Endothelial cell of umbilical vein (primary cell): ENCODE data around the gene MC1R. TPM values are rescaled to one million over a fixed set of nuclear protein-coding genes. Genes with fewer than 3 reads are reported as not detected.

ENCODE experiments used
- BruUV-seq: library from RNA; stranded (reverse); fragments of 400-500 nt; replicated peaks from 2 replicates; lab custom pipeline; 2021; lab: Mats Ljungman, UMichigan
- CTCF ChIA-PET: fragments of 300-600, 350-600 bp; sonication (Branson Sonifier 250); formaldehyde crosslinking; loops from one replicate; lab custom pipeline; 2021; ENCODE audit warnings: antibody characterized with exemption, inconsistent platforms; lab: Charles Lee
- POLR2A ChIA-PET: fragments of 300-600, 350-600 bp; sonication (Branson Sonifier 250); formaldehyde crosslinking; loops from one replicate; lab custom pipeline; 2021; ENCODE audit warnings: antibody characterized with exemption, inconsistent platforms; lab: Charles Lee
- DNase-seq: peaks from one replicate; pipeline ENCODE4 v3.0.0-alpha.2; 2011; ENCODE audit warnings: low read depth, low spot score
- FAIRE-seq: peaks from 2 replicates; lab custom pipeline; 2011; peaks lifted over from hg19 to GRCh38; lab: Jason Lieb, UNC
- H2AFZ ChIP-seq: 2 replicates; pipeline ENCODE4 v1.6.0; 2012; ENCODE audit warnings: low read depth, low read length, control low read depth, inconsistent platforms
- H3K27ac ChIP-seq: 2 replicates; pipeline ENCODE4 v1.5.1; 2011; ENCODE audit warnings: low read depth, mild to moderate bottlenecking, control low read depth, low read length, moderate library complexity; ENCODE audit not compliant: insufficient read depth
- H3K27me3 ChIP-seq, 2 experiments: 2 replicates each; pipeline versions ENCODE4 v1.6.0 to v1.6.1; 2011; ENCODE audit warnings: low read length in 2 of 2, mixed read lengths in 1 of 2; ENCODE audit not compliant: control insufficient read depth in 2 of 2, insufficient read depth in 2 of 2
- H3K36me3 ChIP-seq, 2 experiments: 2 replicates in 1 of 2; 3 replicates in 1 of 2; pipeline ENCODE4 v1.5.1; 2011; ENCODE audit warnings: low read length in 2 of 2, mild to moderate bottlenecking in 1 of 2, moderate library complexity in 1 of 2; ENCODE audit not compliant: control insufficient read depth in 2 of 2, insufficient read depth in 2 of 2; ENCODE audit errors: extremely low read depth in 1 of 2
- H3K4me1 ChIP-seq: 3 replicates; pipeline ENCODE4 v1.5.1; 2011; ENCODE audit warnings: mild to moderate bottlenecking, low read length; ENCODE audit not compliant: control insufficient read depth, insufficient read depth; ENCODE audit errors: extremely low read depth
- H3K4me2 ChIP-seq: 2 replicates; pipeline ENCODE4 v1.6.1; 2011; ENCODE audit warnings: low read length, control low read depth, mixed read lengths; ENCODE audit not compliant: insufficient read depth
- H3K4me3 ChIP-seq, 3 experiments: fragments of 200-600 bp in 1 of 3; sonication (generic), shearing (Covaris generic) in 1 of 3; replicated peaks in 1 of 3; 2 replicates each; pipeline ENCODE4 v1.5.1; 2011 to 2016; ENCODE audit warnings: control low read depth in 3 of 3, low read length in 3 of 3, mild to moderate bottlenecking in 2 of 3, inconsistent platforms in 1 of 3, low read depth in 1 of 3, moderate library complexity in 1 of 3; ENCODE audit not compliant: insufficient read depth in 1 of 3
- H3K79me2 ChIP-seq: 2 replicates; pipeline ENCODE4 v1.6.0; 2012; ENCODE audit warnings: low read length, inconsistent platforms; ENCODE audit not compliant: control insufficient read depth, insufficient read depth
- H3K9ac ChIP-seq: replicated peaks from 2 replicates; pipeline ENCODE3; 2011; ENCODE audit warnings: low read length, control low read depth; ENCODE audit not compliant: insufficient read depth; ENCODE audit errors: extremely low read depth
- H3K9me1 ChIP-seq: replicated peaks from 3 replicates; pipeline ENCODE4 v1.6.0; 2011; ENCODE audit warnings: mild to moderate bottlenecking, low read length; ENCODE audit not compliant: control insufficient read depth, insufficient read depth; ENCODE audit errors: extremely low read depth
- H3K9me3 ChIP-seq: replicated peaks from 2 replicates; pipeline ENCODE4 v1.5.1; 2012; ENCODE audit warnings: low read length, inconsistent platforms; ENCODE audit not compliant: control insufficient read depth, insufficient read depth
- H4K20me1 ChIP-seq: replicated peaks from 2 replicates; pipeline ENCODE3; 2011; ENCODE audit warnings: mild to moderate bottlenecking, low read length; ENCODE audit not compliant: control insufficient read depth, insufficient read depth; ENCODE audit errors: extremely low read depth
- EZH2 ChIP-seq: IDR thresholded peaks from 2 replicates; pipeline ENCODE4 v1.6.1; 2012; ENCODE audit warnings: borderline replicate concordance, low read depth, mild to moderate bottlenecking, moderate library complexity, low read length, inconsistent platforms; ENCODE audit not compliant: severe bottlenecking
- FOS ChIP-seq: IDR thresholded peaks from 2 replicates; pipeline ENCODE4 v1.6.1; 2011; ENCODE audit warnings: mild to moderate bottlenecking, low read length, moderate library complexity, borderline replicate concordance; ENCODE audit not compliant: insufficient read depth
- GATA2 ChIP-seq: IDR thresholded peaks from 2 replicates; pipeline ENCODE4 v1.7.0; 2011; ENCODE audit warnings: low read depth, mild to moderate bottlenecking, moderate library complexity, mixed read lengths, low read length; ENCODE audit not compliant: insufficient read length, insufficient read depth
- JUN ChIP-seq: IDR thresholded peaks from 2 replicates; pipeline ENCODE4 v1.6.1; 2011; ENCODE audit warnings: borderline replicate concordance, low read depth; ENCODE audit not compliant: insufficient read length, insufficient read depth
- MYC ChIP-seq: IDR thresholded peaks from one replicate; pipeline ENCODE4 v1.6.1; 2011; ENCODE audit warnings: mild to moderate bottlenecking, low read depth, low read length
- POLR2A ChIP-seq: IDR thresholded peaks from 2 replicates; pipeline ENCODE4 v1.6.1; 2012; ENCODE audit warnings: low read depth, mild to moderate bottlenecking, control low read depth, low read length
- POLR2AphosphoS5 ChIP-seq: IDR thresholded peaks from 2 replicates; pipeline ENCODE4 v1.6.1; 2012; ENCODE audit warnings: low read depth, mild to moderate bottlenecking, control low read depth, low read length, moderate library complexity; ENCODE audit not compliant: insufficient read depth
- dilution Hi-C: fragments of 300-500 bp; cut with MboI; formaldehyde crosslinking; loops from one replicate; pipeline ENCODE4 v1.15.0; 2019; ENCODE audit warnings: low sequenced_read_pairs; ENCODE audit not compliant: extremely low pct_ligation_motif_present
- intact Hi-C: fragments of 100-400 bp; cut with micrococcal nuclease; formaldehyde crosslinking; loops from one replicate; pipeline ENCODE4 v1.10.0; 2022
- polyA plus RNA-seq, 4 experiments: library from polyadenylated mRNA; depleted of rRNA in 3 of 4; stranded (reverse) in 3 of 4; unstranded in 1 of 4; fragments of >200 nt; gene quantifications; 2 replicates each; pipeline versions ENCODE4 v1.2.1 to v1.2.3, GENCODE V29; 2011 to 2012; ENCODE audit warnings: missing spikeins in 1 of 4
- total RNA-seq: library from RNA; stranded (reverse); gene quantifications from 2 replicates; pipeline ENCODE4 v1.2.3, GENCODE V29; 2021
- TF ChIP-seq, protein P1 (sequence below), 2 donors: IDR thresholded peaks; 1 replicate in 1 of 2; 2 replicates in 1 of 2; pipeline ENCODE4 v1.5.1; 2011; ENCODE audit warnings: low read length in 2 of 2, mild to moderate bottlenecking in 2 of 2, moderate library complexity in 2 of 2, control low read depth in 1 of 2, inconsistent platforms in 1 of 2, low read depth in 1 of 2; ENCODE audit not compliant: insufficient read depth in 1 of 2; ENCODE audit errors: extremely low read depth in 1 of 2
- TF ChIP-seq, protein P2 (sequence below): IDR thresholded peaks from 2 replicates; pipeline ENCODE4 v1.6.1; 2011; ENCODE audit not compliant: insufficient read depth, insufficient read length

Gene MC1R
- total and polyA plus RNA-seq, 2 donors (not counting 3 experiments of a cell fraction or from before 2014, with no cell fraction given) = 4.0 to 4.9 TPM

DNA sequence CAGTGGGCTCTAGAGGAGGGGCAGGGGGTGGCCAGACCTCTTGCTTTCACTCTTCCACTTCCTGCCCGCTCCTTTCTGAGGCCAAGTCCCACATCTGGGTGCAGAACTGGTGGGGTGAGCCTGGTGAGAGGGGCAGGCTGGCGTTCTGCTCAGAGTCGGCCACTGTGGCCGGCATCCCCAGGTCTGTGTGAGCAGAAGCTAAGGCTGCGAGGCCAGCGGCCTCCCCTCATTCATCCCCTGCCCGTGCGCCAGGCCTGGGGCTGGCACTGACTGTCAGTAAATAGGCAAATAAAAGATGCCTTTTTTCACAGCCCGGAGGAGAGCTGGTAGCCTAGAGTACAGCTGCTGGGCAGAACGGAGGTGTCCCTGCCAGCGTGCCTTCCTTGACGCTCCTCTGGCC, 31.1 kb downstream of the MC1R start:
- TF ChIP-seq, protein P1, sequence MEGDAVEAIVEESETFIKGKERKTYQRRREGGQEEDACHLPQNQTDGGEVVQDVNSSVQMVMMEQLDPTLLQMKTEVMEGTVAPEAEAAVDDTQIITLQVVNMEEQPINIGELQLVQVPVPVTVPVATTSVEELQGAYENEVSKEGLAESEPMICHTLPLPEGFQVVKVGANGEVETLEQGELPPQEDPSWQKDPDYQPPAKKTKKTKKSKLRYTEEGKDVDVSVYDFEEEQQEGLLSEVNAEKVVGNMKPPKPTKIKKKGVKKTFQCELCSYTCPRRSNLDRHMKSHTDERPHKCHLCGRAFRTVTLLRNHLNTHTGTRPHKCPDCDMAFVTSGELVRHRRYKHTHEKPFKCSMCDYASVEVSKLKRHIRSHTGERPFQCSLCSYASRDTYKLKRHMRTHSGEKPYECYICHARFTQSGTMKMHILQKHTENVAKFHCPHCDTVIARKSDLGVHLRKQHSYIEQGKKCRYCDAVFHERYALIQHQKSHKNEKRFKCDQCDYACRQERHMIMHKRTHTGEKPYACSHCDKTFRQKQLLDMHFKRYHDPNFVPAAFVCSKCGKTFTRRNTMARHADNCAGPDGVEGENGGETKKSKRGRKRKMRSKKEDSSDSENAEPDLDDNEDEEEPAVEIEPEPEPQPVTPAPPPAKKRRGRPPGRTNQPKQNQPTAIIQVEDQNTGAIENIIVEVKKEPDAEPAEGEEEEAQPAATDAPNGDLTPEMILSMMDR (IDR thresholded peaks at IDR 0.05; ENCODE audit: extremely low read depth in 1 of 2, insufficient read depth in 1 of 2, low read depth in 1 of 2, low read length in 2 of 2) = no peak
- TF ChIP-seq GATA2 = no peak
- TF ChIP-seq, protein P2, sequence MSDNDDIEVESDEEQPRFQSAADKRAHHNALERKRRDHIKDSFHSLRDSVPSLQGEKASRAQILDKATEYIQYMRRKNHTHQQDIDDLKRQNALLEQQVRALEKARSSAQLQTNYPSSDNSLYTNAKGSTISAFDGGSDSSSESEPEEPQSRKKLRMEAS = no peak
- TF ChIP-seq POLR2A = no peak
- no peak for TF ChIP-seq JUN
- TF ChIP-seq POLR2AphosphoS5 = no peak
- no peak for TF ChIP-seq MYC
- TF ChIP-seq FOS = no peak
- no peak for TF ChIP-seq EZH2
- intact Hi-C loops = loop anchor here (2.0 kb wide), 1 partner anchor 69 kb away; the partner anchor contains the start of gene DBNDD1
- BruUV-seq = no TSS peak
- dilution Hi-C loops = no loop called here
- H3K4me3 ChIP-seq = peak overlapping the region in 1 of 3 experiments; percentile 89
- peaks cover 17% of the 10 kb centered on the region for H3K79me2 ChIP-seq
- no peaks in the 10 kb centered on the region for H3K9me3 ChIP-seq
- H3K27me3 ChIP-seq = peaks cover 0 to 4% of the 10 kb centered on the region in 2 experiments
- no peaks in the 10 kb centered on the region for H4K20me1 ChIP-seq
- H3K4me1 ChIP-seq = peaks cover 4% of the 10 kb centered on the region
- ChIA-PET POLR2A (interaction anchor here (0.7 kb wide), 1 partner anchor 245 kb away, joined by 3 read pairs; no protein-coding TSS in a partner anchor), CTCF (interaction anchor here (1.0 to 1.3 kb wide), 3 partner anchors 31 to 69 kb away, joined by 3 read pairs; partner anchors contain the start of genes DBNDD1 and MC1R)
- H2AFZ ChIP-seq = no peak overlapping the region
- peaks cover 0 to 5% of the 10 kb centered on the region in 2 experiments for H3K36me3 ChIP-seq
- FAIRE-seq (no peak), DNase-seq (no peak)
- H3K27ac ChIP-seq = no peak overlapping the region
- peak overlapping the region; percentile 46 for H3K9ac ChIP-seq
- no peaks in the 10 kb centered on the region for H3K9me1 ChIP-seq
- peak overlapping the region; percentile 31 for H3K4me2 ChIP-seq
